Activated B cell treated with CpG ODN at 0.5 μM for 24 hours (primary cell): ENCODE results near the gene PPP1R3C. TPM values are rescaled to one million over a fixed set of nuclear protein-coding genes. Genes with fewer than 3 reads are reported as not detected.

ENCODE experiments used
- ATAC-seq: fragments of 200-7000 bp; cut with Tn5 transposase; one replicate; pipeline ENCODE4 v1.10.0; 2021; ENCODE audit warnings: low read depth, mild to moderate bottlenecking, moderate library complexity
- CTCF ChIA-PET: fragments of 350-600 bp; sonication (Branson Sonifier 250); formaldehyde crosslinking; loops from one replicate; lab custom pipeline; 2021; ENCODE audit warnings: antibody characterized with exemption; lab: Charles Lee
- POLR2A ChIA-PET: fragments of 350-600 bp; sonication (Branson Sonifier 250); formaldehyde crosslinking; loops from one replicate; lab custom pipeline; 2021; ENCODE audit warnings: antibody characterized with exemption; lab: Charles Lee
- DNase-seq: peaks from one replicate; pipeline ENCODE4 v3.0.0; 2022
- H3K27ac Mint-ChIP-seq: one replicate; pipeline ENCODE4 v1.8.0; 2020; ENCODE audit warnings: mixed read lengths
- H3K27me3 Mint-ChIP-seq: one replicate; pipeline ENCODE4 v1.8.0; 2021; ENCODE audit warnings: mixed read lengths
- H3K36me3 Mint-ChIP-seq: one replicate; pipeline ENCODE4 v1.8.0; 2021; ENCODE audit warnings: low read depth, mixed read lengths
- H3K4me1 Mint-ChIP-seq: one replicate; pipeline ENCODE4 v1.8.0; 2021; ENCODE audit warnings: mixed read lengths
- H3K4me3 Mint-ChIP-seq: one replicate; pipeline ENCODE4 v1.8.0; 2020; ENCODE audit warnings: mild to moderate bottlenecking, mixed read lengths
- H3K9me3 Mint-ChIP-seq: one replicate; pipeline ENCODE4 v1.8.0; 2020; ENCODE audit warnings: mixed read lengths
- intact Hi-C: fragments of 100-400 bp; cut with micrococcal nuclease; formaldehyde crosslinking; loops from one replicate; pipeline ENCODE4 v1.15.1; 2024
- total RNA-seq: library from RNA; stranded (reverse); gene quantifications from 2 replicates; pipeline ENCODE4 v1.2.3, GENCODE V29; 2022
- TF ChIP-seq, protein P1 (sequence below): fragments of 200-600 bp; IDR thresholded peaks from one replicate; pipeline ENCODE4 v1.8.0; 2022; ENCODE audit warnings: antibody characterized with exemption, mild to moderate bottlenecking

The PPP1R3C gene
- total RNA-seq: not detected in 2 replicates

DNA sequence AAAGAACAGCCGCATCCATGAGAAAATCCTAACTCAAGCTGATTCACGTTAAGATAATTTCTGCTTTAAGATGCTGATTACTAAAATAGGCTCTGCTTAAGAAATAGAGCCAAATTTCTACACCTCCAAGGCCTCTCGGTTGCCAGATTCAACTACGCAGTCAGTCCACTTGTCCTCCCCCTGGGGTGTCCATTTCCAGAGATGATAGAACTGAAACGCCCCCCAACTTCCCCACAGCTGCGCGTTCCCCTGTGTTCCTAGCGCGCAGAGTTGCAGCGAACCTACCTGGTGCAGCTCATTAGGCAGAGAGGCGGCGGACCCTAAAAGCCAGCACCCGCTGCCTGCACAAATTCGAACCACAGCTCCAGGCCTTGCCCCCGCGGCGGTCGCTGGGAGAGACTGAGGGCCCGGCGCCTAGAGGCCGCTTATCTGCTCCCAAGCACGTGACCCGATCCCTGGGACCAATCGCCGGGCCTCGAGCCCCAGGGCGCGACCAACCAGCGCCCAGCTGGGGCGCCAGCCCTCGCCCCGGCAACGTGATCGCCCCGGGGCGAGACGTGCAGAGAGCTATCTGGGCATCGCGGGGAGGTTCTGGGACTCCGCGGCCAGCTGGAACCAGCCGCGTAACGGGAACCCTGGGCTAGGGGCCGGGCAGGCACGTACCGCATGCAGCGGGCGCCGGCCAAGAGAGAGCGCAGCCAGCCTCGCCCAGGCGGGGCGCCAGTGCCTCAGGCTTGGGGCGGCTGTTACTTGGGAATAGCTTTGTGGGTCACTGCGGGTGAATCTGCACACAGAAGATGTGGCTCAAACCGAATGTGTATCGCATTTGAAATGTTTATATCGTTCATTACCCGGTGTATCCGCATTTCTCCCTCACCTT lies at the start of gene PPP1R3C:
TSS of gene PPP1R3C (minus strand) at position 401 of the 880 bp plus-strand sequence. CDS start at position 299, 102 bp downstream.
- intact Hi-C loops: loop anchor here (10.0 kb wide), 2 partner anchors 718 to 1838 kb away; no protein-coding TSS in a partner anchor
- Mint-ChIP-seq H3K4me1 (peaks cover 14% of the 10 kb centered on the region), H3K27ac (no peak within 1 kb of the TSS), H3K27me3 (peaks cover 46% of the 10 kb centered on the region), H3K9me3 (no peaks in the 10 kb centered on the region), H3K36me3 (no peaks in the 10 kb centered on the region), H3K4me3 (peak within 1 kb of the TSS; percentile 75)
- ChIA-PET POLR2A (no interaction called here), CTCF (interaction anchor here (0.9 to 2.3 kb wide), 3 partner anchors 27 to 721 kb away, joined by 3 to 8 read pairs (median 3); no protein-coding TSS in a partner anchor)
- DNase-seq (peak; percentile 32), ATAC-seq (peak; percentile 74)
- TF ChIP-seq, protein P1, sequence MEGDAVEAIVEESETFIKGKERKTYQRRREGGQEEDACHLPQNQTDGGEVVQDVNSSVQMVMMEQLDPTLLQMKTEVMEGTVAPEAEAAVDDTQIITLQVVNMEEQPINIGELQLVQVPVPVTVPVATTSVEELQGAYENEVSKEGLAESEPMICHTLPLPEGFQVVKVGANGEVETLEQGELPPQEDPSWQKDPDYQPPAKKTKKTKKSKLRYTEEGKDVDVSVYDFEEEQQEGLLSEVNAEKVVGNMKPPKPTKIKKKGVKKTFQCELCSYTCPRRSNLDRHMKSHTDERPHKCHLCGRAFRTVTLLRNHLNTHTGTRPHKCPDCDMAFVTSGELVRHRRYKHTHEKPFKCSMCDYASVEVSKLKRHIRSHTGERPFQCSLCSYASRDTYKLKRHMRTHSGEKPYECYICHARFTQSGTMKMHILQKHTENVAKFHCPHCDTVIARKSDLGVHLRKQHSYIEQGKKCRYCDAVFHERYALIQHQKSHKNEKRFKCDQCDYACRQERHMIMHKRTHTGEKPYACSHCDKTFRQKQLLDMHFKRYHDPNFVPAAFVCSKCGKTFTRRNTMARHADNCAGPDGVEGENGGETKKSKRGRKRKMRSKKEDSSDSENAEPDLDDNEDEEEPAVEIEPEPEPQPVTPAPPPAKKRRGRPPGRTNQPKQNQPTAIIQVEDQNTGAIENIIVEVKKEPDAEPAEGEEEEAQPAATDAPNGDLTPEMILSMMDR: no peak

DNA sequence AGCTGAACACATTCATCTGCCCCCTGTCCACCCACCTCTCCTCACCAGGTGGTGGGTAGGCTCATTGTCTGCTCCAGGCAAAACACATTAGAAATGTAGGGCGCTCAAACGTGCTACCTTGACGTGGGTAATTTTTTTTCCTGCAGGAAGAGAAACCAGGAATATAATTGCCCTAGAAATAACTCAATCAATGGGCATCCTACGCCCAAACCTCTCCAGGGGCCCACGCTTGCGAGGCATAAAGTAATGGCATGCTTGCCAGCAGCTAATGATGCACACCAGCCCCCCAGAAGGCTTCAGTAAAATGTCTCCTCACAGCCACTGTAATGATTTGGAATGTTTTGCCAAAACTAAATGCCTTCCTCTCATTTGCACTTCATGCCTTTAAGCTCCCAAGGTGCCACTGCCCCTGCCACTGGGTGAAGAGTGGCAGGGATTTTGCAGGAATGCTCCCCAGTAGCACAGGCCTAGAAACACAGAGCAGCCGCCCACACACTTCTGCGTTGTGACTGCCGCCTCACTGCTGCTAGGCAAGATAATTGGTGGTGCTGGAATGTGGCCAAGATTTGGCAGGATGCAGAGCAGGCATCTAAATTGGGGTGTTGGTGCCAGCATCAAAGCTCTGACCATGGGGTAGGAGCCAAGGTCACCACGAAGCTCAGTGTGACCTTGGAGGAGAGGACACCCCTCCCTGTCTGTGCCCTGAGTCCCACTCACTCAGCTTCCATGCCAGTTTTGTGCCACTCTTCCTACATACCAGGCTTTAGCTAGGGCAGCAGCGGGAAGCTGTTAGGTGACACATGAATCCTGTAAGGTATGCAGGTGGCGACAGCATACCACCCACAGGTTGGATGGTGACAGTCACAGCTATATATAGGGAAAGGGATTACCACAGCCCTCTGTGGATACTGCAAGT lies 48.7 kb upstream of the PPP1R3C start:
- TF ChIP-seq, protein P1: no peak
- Mint-ChIP-seq H3K9me3 (no peaks in the 10 kb centered on the region), H3K36me3 (no peaks in the 10 kb centered on the region), H3K4me3 (no peak overlapping the region), H3K27ac (no peak overlapping the region), H3K4me1 (no peaks in the 10 kb centered on the region), H3K27me3 (peaks cover 5% of the 10 kb centered on the region)
- no peak for DNase-seq
- intact Hi-C loops: no loop called here
- no peak for ATAC-seq
- ChIA-PET POLR2A (no interaction called here), CTCF (no interaction called here)

DNA sequence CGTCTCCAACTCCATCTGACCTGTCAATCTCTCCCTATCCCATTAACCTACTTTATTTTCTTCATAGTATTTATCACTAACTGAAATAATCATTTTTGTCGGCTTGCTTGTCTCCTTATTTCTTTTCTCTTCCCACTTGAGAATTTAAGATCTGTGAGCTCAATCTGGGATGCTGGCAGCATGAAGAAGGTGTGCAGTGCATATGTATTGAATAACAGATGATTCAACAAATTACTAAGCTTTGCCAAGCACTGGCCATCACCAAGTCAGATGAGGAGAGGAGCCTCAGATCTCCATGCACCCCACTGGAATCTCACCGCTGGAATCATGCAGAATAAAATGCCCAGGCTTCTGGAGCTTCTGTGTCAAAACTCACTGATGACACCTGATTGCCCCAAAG lies 47.6 kb upstream of the PPP1R3C start:
- DNase-seq (no peak), ATAC-seq (no peak)
- ChIA-PET CTCF (no interaction called here), POLR2A (no interaction called here)
- H3K4me3 Mint-ChIP-seq: no peak overlapping the region
- no peaks in the 10 kb centered on the region for H3K9me3 Mint-ChIP-seq
- H3K27me3 Mint-ChIP-seq: peaks cover 4% of the 10 kb centered on the region
- H3K27ac Mint-ChIP-seq: no peak overlapping the region
- TF ChIP-seq, protein P1: no peak
- H3K36me3 Mint-ChIP-seq: no peaks in the 10 kb centered on the region
- intact Hi-C loops: no loop called here
- H3K4me1 Mint-ChIP-seq: no peaks in the 10 kb centered on the region

DNA sequence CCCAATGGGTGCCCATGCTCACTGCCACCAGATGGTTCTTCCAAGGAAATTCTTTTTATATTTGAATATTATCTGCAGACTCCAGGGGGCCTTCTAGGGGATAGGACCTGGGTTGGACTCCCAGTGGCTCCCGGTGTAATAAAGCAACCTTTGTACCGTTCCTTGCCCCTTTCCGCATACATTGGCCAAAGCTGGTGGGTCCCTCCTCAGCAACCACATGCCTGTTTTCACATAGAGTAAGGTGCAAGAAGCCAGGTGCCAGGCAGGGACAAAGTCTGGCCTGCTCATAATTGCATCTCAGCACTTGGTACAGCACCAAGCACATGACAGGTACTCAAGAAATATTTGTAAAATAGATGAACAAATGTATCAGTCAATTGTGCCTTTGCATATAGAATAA lies 46.4 kb upstream of the PPP1R3C start:
- no peak for DNase-seq
- POLR2A ChIA-PET: no interaction called here

More for the DNA sequence above, 46.4 kb upstream of the PPP1R3C start:
- H3K27me3 Mint-ChIP-seq: peaks cover 1% of the 10 kb centered on the region
- TF ChIP-seq, protein P1: no peak
- H3K36me3 Mint-ChIP-seq: no peaks in the 10 kb centered on the region
- no peaks in the 10 kb centered on the region for H3K4me1 Mint-ChIP-seq
- H3K27ac Mint-ChIP-seq: no peak overlapping the region
- no peaks in the 10 kb centered on the region for H3K9me3 Mint-ChIP-seq
- no peak overlapping the region for H3K4me3 Mint-ChIP-seq
- no peak for ATAC-seq
- intact Hi-C loops: no loop called here
- CTCF ChIA-PET: no interaction called here
